ENCODE data around the gene LAMA4.

The LAMA4 gene

DNA sequence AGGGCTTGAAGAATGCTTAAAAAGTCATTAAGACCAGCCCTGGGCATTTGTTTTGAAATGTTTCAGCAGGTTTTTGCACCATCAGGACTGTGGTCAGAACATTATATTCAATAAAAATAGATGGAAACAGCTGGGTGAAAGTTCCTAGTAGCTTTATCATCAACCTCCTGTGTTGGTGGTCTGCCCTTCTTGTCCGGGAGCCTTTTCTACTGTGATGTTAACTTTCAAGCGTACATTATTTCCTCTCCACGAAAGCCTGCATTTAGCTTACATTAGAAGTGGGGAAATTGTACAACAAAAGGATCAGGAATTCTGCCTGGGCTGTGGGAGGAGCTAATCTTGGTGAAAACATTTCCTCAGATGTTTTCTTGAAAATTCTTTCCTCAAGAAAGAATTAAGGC is 71.1 kb downstream of the LAMA4 start:
- peak; percentile 21 for DNase-seq

DNA sequence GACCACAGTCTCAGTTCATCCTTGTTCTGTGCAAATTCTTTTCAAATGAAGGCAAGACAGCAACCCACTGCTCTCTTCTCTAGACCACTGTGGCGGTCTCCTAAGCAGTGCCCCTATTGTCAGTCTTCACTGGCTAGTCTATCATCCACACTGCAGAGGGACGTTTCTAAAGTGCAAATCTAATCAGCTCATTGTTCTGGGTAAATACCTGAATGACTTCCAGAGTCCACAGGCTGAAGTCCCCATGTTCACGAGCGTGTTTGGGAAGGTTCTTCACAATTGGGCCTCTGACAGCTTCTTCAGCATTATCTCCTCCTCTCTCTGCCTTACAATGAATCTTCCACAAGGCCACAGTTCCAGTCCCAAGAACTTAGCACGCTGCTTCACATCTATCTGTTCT is 73.2 kb downstream of the LAMA4 start:
- no peak for DNase-seq

DNA sequence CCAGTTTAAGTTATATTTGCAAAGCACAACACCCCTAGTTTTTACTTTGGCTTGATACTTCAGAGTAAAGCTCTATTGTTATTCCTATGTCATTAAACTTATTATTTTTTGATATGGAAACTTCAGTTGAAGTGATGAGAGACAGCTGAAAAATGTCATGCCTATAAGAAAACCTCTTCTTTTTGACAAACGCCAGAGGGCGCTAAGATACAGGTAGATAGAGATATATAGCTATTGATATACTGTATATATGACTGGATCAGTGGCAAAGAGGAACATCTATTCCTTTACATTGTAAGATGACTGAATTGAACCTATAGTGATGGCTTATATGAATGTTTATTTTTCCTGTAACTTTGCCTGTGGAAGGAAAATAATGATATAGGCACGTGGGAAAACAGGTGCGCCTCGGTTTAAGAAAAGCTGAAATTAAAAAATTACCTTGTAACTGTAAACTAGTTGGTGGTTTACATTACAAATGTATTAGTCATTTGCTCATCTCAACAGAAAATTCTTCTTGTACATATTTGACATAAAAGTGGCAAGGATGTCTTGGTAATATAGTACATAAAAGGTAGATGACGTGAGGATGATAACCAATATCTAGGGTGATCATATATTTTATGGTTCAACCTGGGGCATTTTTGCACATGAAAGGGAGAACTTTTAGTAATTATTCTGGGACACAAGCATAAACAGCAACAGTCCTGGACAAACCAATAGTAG is 74.1 kb downstream of the LAMA4 start:
- peak; percentile 24 for DNase-seq

DNA sequence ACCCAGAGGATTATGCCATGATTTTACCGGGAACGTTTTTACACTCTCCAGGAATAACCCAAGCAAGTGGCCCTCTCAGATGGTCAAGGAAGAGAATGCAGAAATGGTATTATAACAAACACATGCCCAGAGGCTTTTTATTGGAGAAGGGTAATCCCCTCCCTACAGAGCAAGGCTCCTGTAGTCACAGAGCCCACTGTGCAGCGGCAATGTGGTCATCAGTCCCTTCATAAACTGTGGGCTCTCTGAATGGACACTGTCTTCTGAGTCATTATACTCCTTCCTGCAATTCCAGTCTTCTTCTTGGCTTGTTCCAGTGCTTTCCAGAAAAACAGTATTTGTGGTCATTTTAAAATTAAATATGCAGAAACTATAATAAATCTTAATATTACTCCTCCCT is 74.7 kb downstream of the LAMA4 start:
- no peak for DNase-seq

DNA sequence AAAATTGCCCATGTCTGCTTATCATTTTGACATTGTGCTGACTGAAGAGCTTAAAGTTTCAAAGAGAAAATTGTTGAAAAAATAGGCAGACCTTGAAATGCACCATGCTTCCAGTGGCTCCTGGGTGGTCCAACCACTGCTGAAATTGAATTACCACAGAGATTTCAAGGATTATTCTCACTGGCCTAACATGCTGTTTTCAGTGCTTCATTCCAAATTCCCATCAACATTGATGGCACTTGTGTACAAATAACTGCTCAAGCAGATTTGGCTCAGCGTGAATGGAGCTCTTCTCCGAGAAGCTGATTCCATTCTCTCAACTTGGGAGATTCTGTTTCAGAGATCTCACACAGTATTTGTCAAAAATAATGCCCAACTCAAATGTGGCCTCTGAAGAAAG is 75.5 kb downstream of the LAMA4 start:
- no peak for DNase-seq

DNA sequence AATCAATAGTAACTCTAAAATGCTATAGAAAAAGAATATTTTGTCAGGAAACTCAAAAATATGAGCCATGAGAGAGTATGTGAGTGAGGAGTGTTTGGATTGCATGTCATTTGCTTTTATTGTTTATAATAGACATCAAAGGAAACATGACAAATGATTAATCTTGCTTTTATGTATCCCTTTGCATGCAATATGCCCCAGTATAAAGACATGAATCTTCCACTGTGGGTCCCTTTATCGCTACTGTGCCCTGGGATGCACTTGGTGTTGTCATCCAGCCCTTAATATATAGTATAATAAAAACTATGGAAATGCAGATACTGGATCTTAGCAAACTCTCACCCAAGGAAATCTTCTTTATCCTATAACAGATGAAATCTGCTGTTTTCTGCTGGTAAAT is 77.3 kb downstream of the LAMA4 start:
- no peak for DNase-seq

DNA sequence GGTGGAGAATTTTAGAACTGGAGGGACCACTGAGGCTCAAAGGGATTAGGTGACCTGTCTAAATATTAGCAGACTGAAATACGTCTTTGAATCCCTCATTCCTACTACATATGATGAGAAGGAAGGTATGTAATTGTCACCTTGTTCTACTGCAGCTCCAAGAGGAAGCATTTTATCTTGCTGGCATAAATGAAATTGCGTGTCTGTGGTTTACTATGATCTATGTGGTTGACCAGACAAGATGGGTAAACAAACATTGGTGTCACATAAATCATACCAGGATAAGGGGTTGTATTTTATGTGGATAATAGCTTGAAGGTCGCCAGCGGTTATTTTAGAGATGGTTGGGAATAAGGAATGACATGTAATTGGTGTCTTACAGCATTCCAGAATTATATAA is 78.2 kb downstream of the LAMA4 start:
- no peak for DNase-seq

DNA sequence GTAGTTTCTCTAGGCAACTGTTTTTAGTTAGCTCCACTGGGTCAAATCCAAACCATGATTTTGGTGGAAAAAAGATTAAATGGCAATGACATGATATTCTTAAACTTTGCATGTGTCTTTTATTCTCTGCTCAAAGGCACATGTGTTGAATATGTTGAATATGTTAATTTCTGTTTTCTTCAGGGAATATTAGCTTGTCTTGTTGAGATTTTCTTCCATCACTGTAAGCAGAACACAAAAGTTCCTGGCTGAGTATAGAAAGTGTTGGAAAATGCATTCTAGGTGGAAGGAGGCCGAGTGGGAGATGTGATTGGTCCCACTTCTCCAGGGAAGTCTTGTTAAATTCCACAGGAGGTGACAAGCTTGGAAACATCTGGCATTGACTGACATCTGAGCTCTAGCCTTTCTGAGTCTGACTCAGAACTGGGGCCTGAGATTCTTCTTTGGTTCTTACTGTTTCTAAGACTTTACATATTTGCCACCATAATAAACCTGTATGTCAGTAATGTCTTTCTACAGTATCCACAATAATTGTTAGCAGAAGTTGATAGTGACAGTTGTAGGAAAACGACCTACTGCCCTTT is 81.1 kb downstream of the LAMA4 start:
- DNase-seq, result no peak

DNA sequence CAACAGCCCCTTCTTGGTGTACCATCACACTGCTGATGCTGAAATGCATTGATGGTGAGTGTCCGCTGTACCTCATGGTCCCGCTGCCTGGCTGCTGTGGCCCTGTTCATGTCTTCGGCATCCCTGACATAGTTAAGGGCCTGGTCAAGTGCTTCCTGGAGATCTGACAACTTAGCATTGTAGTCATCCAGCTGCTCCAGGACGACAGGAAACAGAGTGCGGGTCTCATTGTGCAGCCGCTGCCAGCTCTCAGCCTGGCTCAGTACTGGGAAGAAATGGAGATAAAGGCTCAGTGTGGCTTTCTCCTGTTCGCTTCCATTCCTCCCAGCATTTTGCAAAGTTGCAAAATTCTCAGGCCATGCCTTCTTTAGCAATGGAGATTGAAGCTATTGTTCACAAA is 81.8 kb downstream of the LAMA4 start:
- no peak for DNase-seq

DNA sequence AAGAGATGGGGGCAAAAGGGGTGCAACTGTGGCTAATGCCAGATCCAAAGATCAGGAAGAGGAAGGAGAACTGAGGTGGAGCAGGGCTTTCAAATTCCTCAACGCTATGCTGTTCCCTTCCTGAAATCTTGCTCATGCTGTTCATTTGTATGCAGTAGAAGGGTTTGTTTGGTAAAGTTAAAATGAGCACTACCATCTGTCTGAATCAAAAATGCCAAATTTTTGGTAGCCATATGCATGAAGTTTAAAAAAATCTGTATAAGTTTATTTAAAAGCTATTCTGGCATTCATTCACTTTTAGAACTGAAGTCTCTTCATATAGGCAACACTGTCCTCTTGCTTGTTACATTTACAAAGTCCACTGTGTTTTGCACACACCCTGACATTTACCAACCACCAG is 84.8 kb downstream of the LAMA4 start:
- no peak for DNase-seq

DNA sequence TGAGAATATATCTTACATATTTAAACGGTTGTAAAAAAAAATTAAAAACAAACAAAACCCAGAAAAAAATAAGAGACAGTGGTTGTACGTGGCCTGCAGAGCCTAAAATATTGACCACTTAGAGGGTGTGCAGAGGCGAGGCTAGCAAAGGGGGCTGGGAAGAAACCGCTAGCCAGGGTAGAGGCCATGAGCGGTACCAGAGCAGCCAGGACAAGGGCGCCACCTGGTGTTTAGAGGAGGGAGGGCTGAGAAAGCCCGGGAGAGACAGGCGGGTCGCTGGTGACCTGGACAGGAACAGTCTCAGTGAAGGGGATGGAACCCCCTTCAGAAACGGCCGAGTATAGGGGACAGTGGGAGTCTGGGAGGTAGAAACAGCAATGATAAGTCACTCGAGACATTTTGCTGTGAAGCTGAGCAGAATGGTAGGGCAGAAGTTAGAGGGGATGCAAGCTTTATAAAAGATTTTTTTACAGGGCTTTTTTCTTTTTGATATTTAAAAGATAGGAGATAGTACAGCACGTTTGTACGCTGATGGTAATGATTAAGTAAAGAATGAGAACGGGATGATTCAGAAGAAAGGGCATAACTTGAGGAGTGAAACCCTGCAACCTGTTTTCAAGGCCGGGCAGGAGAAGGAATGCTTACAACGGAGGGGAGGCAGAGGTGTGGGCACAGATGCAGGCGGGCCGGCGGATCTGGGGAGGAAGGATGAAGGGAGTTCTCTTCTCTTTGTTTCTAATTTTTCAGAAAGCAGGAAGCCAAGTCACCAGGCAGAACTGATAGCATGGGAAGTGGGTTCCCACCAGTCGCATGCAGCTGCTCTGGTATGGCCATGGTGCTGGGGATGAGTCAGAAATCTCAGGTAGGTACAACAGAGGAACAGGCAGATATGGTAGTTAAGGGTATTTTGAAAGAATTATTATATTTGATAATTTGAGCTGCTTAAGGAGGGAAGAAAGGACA is 90.8 kb downstream of the LAMA4 start:
- DNase-seq, result peak; percentile 12

DNA sequence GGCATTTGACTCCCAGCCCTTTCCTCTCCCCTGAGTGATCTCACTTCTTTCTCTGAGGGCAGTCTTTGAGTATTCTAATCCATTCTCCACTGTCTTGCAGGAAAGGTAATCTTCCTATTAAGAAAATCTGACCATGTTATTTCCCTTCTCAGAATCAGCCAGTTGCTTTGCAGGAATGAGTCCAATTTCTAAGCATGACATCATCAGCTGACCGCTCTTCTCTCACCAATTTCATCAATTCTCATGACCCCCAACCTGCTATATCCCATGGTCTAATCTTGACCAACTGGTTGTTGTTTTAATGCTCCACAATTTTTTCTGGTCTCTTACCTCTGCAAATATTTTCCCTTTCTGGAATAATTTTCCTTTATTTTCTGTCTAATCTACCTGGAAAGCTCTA is 93.6 kb downstream of the LAMA4 start:
- no peak for DNase-seq

DNA sequence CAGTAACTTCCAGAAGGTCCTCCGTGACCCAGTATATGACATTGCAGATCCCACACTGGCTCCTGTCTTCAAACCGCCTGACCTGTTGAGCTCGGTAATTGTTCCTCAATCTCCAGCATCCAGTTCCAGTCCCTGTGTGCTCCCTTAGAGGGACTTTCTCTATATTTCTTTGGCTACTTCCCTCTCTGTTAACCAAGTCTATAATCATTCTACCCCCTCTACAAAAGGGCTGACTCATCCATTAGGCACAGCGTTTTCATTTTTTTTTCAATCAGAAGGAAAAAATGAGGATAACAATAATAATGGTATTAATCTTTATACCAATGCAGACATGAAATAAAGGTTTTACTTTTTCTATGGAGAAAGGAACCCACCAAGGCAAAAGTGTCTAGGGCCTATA is 97.7 kb downstream of the LAMA4 start:
- DNase-seq, result no peak

DNA sequence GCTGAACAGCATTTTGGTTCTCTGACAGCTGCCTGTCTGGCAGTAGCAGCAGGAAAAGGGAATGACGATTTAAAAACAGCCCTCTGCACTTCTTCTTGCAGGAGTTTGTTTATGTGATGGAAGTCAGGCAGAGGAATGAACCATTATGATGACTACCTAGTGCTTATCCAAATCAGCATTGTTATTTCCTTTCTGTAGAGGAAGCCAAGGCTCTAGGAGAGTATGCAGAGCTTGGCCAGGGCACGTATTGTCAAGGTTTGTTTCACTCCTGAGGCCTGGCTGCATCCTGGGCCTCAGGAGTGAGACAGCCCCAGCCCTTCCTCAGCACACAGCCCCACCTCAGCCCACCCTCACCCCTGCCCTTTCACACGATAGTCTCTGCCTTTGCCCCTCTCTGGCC is 98.5 kb downstream of the LAMA4 start:
- DNase-seq, result peak; percentile 38

DNA sequence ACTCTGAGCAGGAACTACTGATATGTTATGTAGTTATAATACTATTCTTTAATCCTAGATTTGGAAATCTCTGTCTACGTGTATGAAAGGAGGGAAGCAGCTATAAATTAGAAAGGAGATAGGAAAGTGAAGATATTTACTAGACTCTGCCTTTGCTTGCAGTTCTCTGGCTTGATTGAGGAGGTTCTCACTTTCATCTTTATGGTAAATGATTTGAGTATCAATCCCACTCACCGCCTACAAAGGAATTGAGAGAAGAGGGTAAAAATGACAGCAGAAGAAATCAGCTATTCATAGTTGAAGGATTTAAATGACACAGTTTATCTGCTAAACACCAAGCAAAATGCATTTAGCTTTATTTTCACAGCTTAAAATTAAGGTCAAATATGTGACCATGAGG is 99.7 kb downstream of the LAMA4 start:
- DNase-seq, result no peak

DNA sequence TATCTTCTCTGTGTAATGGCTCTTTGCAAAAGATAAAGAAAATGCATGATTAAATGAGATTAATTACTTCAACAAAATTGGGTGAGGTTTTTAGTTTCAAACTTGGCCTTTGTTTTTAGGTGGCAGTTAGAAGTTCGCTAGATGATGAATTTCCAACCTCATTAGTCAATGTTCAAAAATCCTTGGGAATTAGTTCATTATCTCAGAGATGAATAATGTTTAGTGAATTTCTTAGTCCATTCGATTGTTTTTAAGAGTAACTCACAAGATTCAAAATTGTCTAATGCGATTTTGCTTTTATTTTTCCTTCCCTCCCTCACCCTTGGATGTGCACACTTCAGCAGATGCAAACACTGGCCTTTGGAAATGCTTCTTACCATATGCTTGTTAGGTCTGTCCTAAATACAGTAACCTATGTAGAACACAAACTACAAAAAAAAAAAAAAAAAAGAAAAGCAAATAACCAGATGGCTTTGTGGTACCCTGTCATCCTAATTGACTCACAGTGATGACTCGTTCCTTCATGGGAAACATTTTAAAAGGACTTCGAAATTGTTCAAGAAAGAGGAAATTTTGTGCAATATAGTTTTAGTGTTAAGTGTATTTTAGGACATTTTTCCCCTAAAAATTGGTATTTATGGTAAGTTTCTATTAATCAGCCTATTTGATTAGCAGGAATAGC is 100.3 kb downstream of the LAMA4 start:
- peak; percentile 17 for DNase-seq

DNA sequence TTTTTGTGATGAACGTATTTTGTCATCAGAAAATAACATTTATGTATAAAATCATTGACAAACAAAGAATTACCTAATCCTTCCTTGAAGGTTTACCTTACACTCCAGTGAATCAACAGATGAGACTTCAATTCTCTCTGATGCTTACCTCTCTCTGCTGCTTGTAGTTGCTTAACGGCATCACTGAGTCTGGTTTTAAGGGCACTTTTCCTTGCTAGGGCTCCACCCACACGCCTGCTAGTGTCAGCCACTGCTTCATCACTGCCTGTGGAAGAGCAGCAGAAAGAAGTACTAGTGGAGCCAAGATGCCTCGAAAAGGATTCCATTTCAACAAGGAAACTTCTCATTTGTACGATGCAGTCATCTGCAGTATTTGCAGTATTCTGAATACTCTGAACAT is 104.0 kb downstream of the LAMA4 start:
- DNase-seq, result no peak

DNA sequence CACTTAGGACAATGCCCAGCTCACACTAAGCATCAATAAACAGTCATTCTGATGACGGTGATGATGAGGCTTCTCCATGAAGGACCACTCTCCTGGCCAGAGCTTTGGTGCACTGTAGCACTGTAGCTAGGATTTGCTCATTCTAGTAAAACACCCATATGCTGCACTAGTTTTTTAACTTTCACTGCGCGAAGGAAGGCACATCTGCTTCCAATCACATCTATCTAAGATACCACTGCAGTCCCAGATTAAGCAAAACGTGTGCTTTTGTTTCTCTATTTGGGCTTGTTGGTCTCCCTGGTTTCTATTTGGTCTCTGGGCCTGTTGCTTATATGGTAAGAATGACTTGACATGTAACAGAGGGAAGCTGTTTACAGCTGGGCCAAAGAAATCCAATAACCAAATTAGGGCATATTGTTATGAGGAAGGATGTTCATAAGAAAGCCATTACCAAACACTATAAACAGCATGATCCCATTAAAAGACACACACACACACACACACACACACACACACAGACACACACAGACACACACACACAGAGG is 104.6 kb downstream of the LAMA4 start:
- DNase-seq, result no peak

DNA sequence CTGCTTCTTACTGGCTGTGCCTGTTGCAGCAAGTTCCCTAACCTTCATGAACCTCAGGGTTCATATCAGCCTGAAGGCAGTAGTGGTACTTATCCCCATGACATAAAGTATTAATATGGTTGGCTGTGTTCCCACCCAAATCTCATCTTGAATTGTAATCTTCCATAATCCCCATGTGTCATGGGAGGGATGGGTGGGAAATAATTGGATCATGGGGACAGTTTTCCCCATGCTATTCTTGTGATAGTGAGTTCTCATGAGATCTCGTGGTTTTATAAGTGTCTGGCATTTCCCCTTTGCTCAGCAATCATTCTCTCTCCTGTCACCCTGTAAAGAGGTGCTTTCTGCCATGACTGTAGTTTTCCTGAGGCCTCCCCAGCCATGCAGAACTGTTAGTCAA is 105.1 kb downstream of the LAMA4 start:
- DNase-seq, result no peak

DNA sequence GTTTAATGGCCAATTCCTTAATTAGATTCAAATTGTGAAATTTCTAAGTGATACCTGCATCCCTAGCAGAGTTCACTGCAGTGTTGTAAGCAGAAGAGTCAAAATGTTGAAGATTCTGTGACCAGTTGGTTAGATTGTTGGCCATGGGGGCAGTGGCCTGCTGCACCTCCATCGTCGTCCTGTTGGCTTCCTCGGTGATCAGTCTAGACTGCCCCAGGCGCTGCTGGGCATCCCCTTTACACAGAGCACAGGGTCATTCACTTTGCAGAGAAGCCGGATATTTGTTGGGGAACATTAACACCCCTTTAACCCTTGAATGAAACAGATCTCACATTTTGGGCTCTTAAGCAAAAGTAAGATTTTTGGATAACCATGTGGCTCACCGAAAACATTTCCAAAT is 106.3 kb downstream of the LAMA4 start:
- DNase-seq, result no peak

DNA sequence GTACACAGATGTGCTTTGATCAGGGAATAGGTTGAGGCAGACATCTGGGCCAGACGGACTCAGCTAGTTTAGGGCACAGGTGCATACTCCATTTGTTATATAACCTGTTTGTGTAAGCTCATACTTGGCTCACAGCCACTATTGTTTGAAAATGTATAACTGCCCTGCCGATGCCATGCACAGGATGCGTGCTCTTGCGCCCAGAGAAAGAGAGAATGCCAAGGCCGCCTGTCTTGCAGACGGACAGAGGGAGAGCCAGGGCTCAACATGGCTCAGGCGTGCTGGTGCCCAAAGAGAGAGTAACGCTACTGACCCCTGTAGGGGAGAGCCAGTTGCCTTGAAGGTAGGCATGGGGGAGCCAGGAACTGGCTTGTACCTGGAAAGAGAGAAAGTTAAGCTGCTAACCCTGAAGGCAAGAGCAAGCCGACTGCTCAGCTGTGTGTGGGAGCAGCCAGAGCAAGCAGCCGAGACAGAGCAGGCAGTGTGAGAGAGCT is 109.2 kb downstream of the LAMA4 start:
- no peak for DNase-seq

DNA sequence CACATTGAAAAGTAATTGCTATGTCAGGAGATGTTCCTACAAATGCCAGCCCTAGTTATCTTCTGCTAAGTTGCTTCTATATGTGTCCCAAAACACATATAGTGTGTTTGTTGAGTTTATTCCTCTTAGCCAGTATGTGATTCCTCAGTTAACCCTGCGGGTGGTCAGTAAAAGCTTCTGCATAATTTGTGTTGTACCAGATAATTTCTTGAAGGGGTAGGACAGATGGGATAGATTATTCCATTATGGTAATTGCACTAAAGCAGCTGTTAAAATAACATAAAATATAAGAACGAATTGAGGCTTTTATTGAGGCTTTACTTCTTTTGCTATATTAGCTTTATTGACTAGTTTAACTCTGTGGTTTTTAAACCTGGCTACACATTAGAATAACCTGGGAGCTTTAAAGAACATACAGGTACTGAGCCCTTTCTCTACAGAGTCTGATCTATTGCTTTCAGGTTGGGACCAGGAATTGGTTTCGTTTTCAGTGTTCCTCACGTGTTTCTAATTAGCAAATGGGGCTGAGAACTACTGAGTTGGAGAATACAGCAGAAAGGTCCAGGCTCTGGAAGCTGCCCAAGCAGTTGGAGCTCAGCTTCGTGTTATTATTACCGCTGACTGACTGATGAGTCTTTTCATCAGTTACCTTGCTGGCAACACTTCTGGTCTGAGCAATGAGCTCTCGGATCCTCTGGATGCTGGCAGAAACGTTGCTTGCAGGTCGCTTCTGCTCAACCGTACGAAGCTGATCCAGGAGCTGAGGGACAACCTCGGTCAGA is 110.0 kb downstream of the LAMA4 start:
- DNase-seq, result no peak
